GM18909 (cell line): ENCODE results near the gene FNDC1.

Experiments used
- ATAC-seq: cut with Tn5 transposase; IDR thresholded peaks from one replicate; pipeline ENCODE4 v1.9.1; 2021; ENCODE audit warnings: mild to moderate bottlenecking; ENCODE audit not compliant: unreplicated experiment, poor library complexity

The FNDC1 gene

DNA sequence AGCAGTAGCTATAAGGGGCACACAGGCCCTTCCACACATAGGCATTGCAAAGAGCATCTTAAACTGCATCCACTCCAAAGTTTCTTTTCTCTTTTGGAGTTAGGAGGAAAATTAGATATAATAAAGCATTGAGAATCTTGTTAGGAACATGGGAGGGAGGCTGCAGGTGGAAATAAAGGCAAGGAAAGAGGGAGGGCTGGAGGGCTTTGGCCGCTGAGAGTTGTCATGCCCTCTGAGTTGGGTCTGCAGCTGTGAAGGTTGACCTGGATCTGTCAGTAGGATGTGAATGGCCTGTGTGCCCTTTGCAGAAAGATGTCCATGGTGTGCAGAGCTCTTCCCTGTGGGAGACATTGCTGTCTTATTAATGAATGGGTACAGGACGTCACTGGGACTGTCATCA lies 134.0 kb downstream of the FNDC1 start:
- ATAC-seq, result no peak

DNA sequence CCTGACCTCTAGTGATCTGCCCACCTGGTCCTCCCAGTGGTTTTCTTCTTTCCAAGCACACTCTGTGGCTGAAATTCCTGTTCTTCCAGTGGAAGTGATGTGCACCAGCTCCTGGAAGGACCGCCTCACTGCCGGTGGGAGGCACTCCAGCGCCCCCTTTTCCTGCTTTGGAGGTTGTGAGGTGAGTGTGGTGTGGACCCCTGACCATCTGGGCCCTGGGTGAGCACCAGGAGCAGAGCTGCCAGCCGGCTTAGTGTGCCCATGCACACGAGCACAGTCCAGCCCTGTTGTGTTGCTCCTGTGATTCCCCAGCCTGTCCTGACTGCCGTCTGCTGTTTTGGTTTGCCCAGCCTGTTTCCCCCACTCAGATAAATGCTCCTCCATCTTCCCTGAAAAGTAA lies 134.6 kb downstream of the FNDC1 start:
- ATAC-seq, result no peak

- ATAC-seq, result no peak
These were observed 135.4 kb downstream of the FNDC1 start for GRCh38 chr6:159304641-159305040.

- ATAC-seq, result no peak
These were observed 136.0 kb downstream of the FNDC1 start for GRCh38 chr6:159305159-159305558.

DNA sequence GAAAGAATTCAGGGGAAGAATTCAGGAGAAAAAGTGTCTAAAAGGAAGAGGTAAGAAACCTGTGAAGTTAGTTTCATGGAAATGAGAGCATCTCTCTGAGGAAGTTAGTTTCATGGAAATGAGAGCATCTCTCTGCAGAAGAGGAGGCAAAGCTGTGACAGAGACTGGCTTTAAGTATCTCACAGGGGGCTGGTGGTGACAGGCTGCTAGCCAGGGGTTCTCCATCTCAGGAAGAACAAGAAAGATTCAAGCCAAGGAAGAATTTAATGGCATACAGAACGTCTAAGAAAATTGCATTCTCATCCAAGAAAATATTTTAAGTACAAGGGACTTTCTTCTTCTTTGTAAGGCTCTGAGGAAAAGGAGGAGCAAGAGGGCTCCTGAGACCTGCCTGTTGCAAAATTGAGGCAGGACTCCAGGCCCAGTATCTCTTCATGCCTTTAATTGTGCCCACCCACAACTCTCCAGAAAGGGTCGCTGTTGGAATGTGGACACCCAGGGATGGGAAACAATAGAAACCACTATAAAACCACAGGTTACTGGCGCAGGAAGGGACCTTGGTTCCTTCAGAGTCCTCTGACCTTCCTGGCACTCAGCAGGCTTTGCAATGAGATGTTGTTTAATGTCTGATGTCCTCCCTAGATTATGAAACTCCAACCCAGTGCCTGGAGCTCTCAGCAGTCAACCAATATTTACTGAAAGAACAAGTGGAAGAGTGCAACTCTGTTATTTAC lies 136.8 kb downstream of the FNDC1 start:
- no peak for ATAC-seq

- no peak for ATAC-seq
These were observed 138.1 kb downstream of the FNDC1 start for GRCh38 chr6:159307246-159307790.

DNA sequence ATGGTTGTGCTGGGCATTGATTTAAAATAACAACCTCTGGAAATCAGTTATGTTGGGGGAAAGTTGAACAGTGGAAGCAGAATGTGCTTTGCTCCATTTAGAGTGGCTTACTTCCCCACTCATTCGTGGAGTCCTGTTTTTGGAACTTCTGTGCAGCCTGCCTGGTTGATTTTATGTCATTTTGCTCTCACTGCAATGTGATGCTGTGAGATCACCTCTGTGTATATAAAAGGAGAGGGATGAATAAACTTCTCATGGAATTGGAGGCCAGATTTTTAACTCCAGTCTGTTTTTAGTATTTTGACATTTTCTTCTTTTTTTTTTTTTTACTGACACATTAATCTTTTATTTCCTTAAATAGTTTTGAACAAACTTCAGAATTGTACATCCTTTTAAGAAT lies 139.0 kb downstream of the FNDC1 start:
- ATAC-seq, result no peak

GRCh38 chr6:159309723-159310122 lies 140.5 kb downstream of the FNDC1 start:
- no peak for ATAC-seq

GRCh38 chr6:159311618-159312017 lies 142.4 kb downstream of the FNDC1 start:
- ATAC-seq, result no peak

- ATAC-seq, result no peak
These were observed 143.0 kb downstream of the FNDC1 start for GRCh38 chr6:159312206-159312605.

DNA sequence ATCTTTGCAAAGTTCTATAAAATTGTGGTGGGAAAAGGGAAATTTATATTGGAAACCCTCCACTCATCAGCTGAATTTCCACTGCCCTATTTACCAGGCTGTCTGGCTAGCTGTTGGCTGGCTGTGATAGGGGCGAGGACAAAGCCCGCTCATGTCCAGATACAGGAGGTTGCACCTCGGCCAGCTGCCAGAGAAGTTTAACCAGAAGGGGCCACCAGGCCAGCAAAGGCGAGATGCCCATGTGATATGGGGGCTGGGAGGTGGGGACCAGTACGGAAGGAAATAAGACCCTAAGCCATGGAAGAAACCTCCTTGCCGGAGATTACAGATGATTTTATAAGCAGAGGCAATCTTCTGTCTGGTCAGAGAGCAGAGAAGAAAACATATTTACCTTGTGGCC lies 143.8 kb downstream of the FNDC1 start:
- ATAC-seq, result no peak

DNA sequence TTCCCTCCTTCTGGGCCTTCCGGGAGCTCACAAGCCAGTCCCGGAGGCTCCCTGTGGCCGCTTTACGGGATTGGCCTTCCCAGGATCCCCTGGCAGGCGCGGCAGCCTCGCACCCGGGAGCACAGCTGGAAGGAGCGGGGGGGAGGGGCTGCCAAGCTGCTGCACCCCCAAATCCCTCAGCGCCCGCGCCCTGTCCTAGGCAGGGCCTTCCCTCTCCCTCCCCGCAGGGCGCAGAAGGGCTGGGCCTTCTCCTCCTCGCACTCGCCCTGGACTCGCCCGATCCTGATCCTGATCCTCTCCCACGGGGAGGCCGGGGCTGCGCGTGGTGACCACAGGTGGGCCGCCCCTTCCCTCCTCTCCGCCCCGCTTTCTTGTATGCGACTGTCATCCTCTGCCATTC lies 146.4 kb downstream of the FNDC1 start:
- no peak for ATAC-seq

DNA sequence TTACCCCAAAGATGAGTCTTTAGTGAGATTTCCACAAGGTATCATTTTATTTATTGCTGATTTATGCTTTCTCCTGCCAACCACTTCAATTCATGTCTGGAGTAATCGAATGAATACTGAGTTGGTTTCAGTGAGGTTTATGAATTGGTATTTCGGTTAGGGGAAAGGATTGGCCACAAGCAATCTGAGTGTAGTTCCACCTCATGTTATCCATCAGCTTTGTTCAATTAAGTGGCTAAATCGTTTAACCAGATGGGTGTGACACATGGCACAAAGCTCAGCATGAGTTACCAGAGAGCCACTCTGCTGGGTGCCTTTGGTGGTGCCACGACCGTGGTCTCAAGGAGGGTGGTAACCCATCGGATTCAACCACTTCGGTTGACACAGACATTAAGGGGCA lies 148.2 kb downstream of the FNDC1 start:
- ATAC-seq, result no peak

- ATAC-seq, result no peak
These were observed 152.1 kb downstream of the FNDC1 start for GRCh38 chr6:159321267-159321666.
